ENCODE measurements around the gene CABYR. TPM values are rescaled to one million over a fixed set of nuclear protein-coding genes. Genes with fewer than 3 reads are reported as not detected.

The CABYR gene
- polyA plus RNA-seq, 1 of the 3 experiments (the other 2 are of a cell fraction), result 15.2 TPM

DNA sequence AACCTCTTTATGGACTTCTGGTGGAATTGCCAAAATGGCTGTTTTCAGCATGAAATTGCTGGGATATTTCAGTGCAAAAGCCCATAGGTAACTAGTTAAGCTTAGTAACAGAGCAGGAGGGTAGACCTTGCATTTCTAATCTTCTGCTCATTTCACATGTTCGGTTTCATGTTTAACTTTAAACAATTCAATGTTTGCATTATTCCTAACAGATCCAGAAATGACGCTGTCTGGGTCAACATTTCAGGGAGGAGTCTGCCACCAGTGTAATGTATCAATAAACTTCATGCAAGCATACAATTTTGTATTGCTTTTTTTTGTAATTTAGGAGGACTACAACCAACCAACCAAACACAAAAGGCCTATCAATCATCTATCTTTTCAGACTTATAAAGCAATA lies 22.4 kb downstream of the CABYR start (continued):
- TF ChIP-seq, protein P1, sequence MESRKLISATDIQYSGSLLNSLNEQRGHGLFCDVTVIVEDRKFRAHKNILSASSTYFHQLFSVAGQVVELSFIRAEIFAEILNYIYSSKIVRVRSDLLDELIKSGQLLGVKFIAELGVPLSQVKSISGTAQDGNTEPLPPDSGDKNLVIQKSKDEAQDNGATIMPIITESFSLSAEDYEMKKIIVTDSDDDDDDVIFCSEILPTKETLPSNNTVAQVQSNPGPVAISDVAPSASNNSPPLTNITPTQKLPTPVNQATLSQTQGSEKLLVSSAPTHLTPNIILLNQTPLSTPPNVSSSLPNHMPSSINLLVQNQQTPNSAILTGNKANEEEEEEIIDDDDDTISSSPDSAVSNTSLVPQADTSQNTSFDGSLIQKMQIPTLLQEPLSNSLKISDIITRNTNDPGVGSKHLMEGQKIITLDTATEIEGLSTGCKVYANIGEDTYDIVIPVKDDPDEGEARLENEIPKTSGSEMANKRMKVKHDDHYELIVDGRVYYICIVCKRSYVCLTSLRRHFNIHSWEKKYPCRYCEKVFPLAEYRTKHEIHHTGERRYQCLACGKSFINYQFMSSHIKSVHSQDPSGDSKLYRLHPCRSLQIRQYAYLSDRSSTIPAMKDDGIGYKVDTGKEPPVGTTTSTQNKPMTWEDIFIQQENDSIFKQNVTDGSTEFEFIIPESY (IDR thresholded peaks at IDR 0.05; ENCODE audit: borderline replicate concordance, low read depth), result no peak
- TF ChIP-seq NRF1 (IDR thresholded peaks at IDR 0.05; ENCODE audit: low read depth, low read length) (no peak), RXRA (IDR thresholded peaks at IDR 0.05; ENCODE audit: borderline replicate concordance, low read depth) (no peak)

DNA sequence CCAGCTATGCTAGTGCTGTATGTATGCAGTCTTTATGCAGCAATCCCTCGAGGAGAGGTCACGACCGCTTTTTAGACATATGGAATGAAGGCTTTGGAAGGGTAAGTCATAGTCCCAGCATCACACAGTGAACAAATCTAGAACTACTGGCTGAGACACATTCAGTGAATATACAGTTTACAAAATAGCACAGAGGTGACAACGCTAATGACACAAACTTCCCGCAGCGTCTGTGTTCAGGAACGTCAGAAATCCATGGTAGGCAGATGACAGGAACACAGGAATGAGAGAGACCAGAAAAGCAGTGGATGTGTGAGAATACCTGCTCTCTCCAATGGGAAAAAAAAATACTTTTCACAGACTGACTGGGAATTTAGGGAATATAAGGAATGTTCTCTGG lies 29.6 kb downstream of the CABYR start:
- 94% methylated on average over 7 of the region's 7 CpGs for WGBS (ENCODE audit: low lambda C conversion rate)
- Histone ChIP-seq H3F3A (replicated peaks; ENCODE audit: insufficient read depth) (no peaks in the 10 kb centered on the region), H2AFZ (ENCODE audit: low read depth) (no peak overlapping the region), H3K27me3 (ENCODE audit: insufficient read depth) (no peaks in the 10 kb centered on the region), H3K9me3 (no peaks in the 10 kb centered on the region), H3K79me2 (ENCODE audit: insufficient read depth) (no peaks in the 10 kb centered on the region), H3K9ac (no peak overlapping the region), H4K20me1 (ENCODE audit: insufficient read depth) (no peaks in the 10 kb centered on the region), H3K9me2 (no peaks in the 10 kb centered on the region), H3K27ac (ENCODE audit: low read depth in 2 of 2, low read length in 1 of 2) (no peak overlapping the region), H3K36me3 (replicated peaks in 1 of 2; ENCODE audit: control insufficient read depth in 1 of 2, insufficient read depth in 2 of 2, low read length in 1 of 2) (peaks cover 18 to 30% of the 10 kb centered on the region in 2 experiments), H3K4me1 (ENCODE audit: control insufficient read depth in 1 of 2, insufficient read depth in 2 of 2, low read depth in 1 of 2, low read length in 1 of 2) (no peaks in the 10 kb centered on the region; a peak in 1 of 4 replicates), H3K4me3 (ENCODE audit: low read depth in 2 of 2, low read length in 1 of 2) (no peak overlapping the region), H3K4me2 (no peak overlapping the region)
- no peak for TF ChIP-seq FOXJ3 (CRISPR knock-in tag; IDR thresholded peaks at IDR 0.05)
- TF ChIP-seq GATA2 (CRISPR knock-in tag; IDR thresholded peaks at IDR 0.05), result no peak
- TF ChIP-seq NFIC (IDR thresholded peaks at IDR 0.05; ENCODE audit: borderline replicate concordance), result no peak
- ChIA-PET POLR2A (no interaction called here), CTCF (interaction anchor here (1.6 kb wide), 1 partner anchor 8 kb away, joined by 7 read pairs; no protein-coding TSS in a partner anchor)
- no peak for DNase-seq

DNA sequence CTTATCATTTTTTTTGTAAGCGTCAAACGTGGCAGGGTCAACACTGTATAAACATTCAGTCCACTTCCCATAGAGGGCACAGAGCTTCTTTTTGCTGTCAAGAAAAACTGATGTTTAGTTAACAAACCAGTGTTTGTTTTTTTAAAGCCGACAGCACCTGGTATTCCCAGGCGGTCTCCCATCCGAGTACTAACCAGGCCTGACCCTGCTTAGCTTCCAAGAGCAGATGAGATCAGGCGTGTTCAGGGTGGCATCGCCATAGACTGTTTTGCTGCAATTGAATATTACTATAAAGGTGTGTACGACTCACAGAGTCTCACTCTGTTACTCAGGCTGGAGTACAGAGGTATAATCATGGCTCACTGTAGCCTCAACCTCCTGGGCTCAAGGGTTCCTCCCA lies 31.5 kb downstream of the CABYR start:
- H3K4me1 ChIP-seq (ENCODE audit: control insufficient read depth in 1 of 2, insufficient read depth in 2 of 2, low read depth in 1 of 2, low read length in 1 of 2), result no peaks in the 10 kb centered on the region
- no peak overlapping the region for H3K9ac ChIP-seq
- ChIA-PET POLR2A (no interaction called here), CTCF (no interaction called here)
- no peaks in the 10 kb centered on the region for H3K9me2 ChIP-seq
- peaks cover 13 to 24% of the 10 kb centered on the region in 2 experiments for H3K36me3 ChIP-seq (replicated peaks in 1 of 2; ENCODE audit: control insufficient read depth in 1 of 2, insufficient read depth in 2 of 2, low read length in 1 of 2)
- no peak overlapping the region for H3K4me3 ChIP-seq (ENCODE audit: low read depth in 2 of 2, low read length in 1 of 2)
- no peaks in the 10 kb centered on the region for H3F3A ChIP-seq (replicated peaks; ENCODE audit: insufficient read depth)
- no peaks in the 10 kb centered on the region for H4K20me1 ChIP-seq (ENCODE audit: insufficient read depth)
- no peaks in the 10 kb centered on the region for H3K79me2 ChIP-seq (ENCODE audit: insufficient read depth)
- DNase-seq, result no peak
- no peak overlapping the region for H3K27ac ChIP-seq (ENCODE audit: low read depth in 2 of 2, low read length in 1 of 2)
- WGBS (ENCODE audit: low lambda C conversion rate), result 95% methylated on average over 8 of the region's 8 CpGs
- H2AFZ ChIP-seq (ENCODE audit: low read depth), result no peak overlapping the region
- no peaks in the 10 kb centered on the region for H3K27me3 ChIP-seq (ENCODE audit: insufficient read depth)
- H3K9me3 ChIP-seq, result no peaks in the 10 kb centered on the region
- H3K4me2 ChIP-seq, result no peak overlapping the region
- TF ChIP-seq JUND (IDR thresholded peaks at IDR 0.05) (no peak), FOXJ3 (CRISPR knock-in tag; IDR thresholded peaks at IDR 0.05) (no peak), ELF1 (IDR thresholded peaks at IDR 0.05) (no peak), TAF1 (IDR thresholded peaks at IDR 0.05; ENCODE audit: borderline replicate concordance, low read depth, low read length) (no peak), TEAD4 (IDR thresholded peaks at IDR 0.05; ENCODE audit: borderline replicate concordance, insufficient read depth) (no peak), FOXM1 (IDR thresholded peaks at IDR 0.05; ENCODE audit: low read depth) (no peak), RCOR1 (IDR thresholded peaks at IDR 0.05; ENCODE audit: low read length) (no peak), TCF12 (IDR thresholded peaks at IDR 0.05) (no peak), EZH2phosphoT487 (IDR thresholded peaks at IDR 0.05; ENCODE audit: borderline replicate concordance, low read depth) (no peak), CHD2 (IDR thresholded peaks at IDR 0.05; ENCODE audit: low read length, partially characterized antibody) (no peak)
- TF ChIP-seq, protein P2, sequence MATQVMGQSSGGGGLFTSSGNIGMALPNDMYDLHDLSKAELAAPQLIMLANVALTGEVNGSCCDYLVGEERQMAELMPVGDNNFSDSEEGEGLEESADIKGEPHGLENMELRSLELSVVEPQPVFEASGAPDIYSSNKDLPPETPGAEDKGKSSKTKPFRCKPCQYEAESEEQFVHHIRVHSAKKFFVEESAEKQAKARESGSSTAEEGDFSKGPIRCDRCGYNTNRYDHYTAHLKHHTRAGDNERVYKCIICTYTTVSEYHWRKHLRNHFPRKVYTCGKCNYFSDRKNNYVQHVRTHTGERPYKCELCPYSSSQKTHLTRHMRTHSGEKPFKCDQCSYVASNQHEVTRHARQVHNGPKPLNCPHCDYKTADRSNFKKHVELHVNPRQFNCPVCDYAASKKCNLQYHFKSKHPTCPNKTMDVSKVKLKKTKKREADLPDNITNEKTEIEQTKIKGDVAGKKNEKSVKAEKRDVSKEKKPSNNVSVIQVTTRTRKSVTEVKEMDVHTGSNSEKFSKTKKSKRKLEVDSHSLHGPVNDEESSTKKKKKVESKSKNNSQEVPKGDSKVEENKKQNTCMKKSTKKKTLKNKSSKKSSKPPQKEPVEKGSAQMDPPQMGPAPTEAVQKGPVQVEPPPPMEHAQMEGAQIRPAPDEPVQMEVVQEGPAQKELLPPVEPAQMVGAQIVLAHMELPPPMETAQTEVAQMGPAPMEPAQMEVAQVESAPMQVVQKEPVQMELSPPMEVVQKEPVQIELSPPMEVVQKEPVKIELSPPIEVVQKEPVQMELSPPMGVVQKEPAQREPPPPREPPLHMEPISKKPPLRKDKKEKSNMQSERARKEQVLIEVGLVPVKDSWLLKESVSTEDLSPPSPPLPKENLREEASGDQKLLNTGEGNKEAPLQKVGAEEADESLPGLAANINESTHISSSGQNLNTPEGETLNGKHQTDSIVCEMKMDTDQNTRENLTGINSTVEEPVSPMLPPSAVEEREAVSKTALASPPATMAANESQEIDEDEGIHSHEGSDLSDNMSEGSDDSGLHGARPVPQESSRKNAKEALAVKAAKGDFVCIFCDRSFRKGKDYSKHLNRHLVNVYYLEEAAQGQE (IDR thresholded peaks at IDR 0.05; ENCODE audit: low read depth, low read length), result no peak
- TF ChIP-seq, protein P3, sequence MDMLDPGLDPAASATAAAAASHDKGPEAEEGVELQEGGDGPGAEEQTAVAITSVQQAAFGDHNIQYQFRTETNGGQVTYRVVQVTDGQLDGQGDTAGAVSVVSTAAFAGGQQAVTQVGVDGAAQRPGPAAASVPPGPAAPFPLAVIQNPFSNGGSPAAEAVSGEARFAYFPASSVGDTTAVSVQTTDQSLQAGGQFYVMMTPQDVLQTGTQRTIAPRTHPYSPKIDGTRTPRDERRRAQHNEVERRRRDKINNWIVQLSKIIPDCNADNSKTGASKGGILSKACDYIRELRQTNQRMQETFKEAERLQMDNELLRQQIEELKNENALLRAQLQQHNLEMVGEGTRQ (IDR thresholded peaks at IDR 0.05; ENCODE audit: borderline replicate concordance, low read depth, low read length), result no peak
- TF ChIP-seq, protein P4, sequence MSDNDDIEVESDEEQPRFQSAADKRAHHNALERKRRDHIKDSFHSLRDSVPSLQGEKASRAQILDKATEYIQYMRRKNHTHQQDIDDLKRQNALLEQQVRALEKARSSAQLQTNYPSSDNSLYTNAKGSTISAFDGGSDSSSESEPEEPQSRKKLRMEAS (IDR thresholded peaks at IDR 0.05; ENCODE audit: low read depth), result no peak
- TF ChIP-seq, protein P1 (IDR thresholded peaks at IDR 0.05; ENCODE audit: borderline replicate concordance, low read depth), result no peak
